GM12891 (cell line): ENCODE results near the gene MAGI3.

Experiments
- POLR2AphosphoS5 ChIP-seq: IDR thresholded peaks from 2 replicates; pipeline ENCODE4 v1.6.1; 2011; ENCODE audit warnings: low read depth, low read length, control low read depth
- POU2F2 ChIP-seq: IDR thresholded peaks from 2 replicates; pipeline ENCODE4 v1.6.1; 2011; ENCODE audit warnings: low read depth, mild to moderate bottlenecking, control low read depth, low read length, moderate library complexity

GRCh38 chr1:113675302-113675701, 285.0 kb downstream of the MAGI3 start:
- TF ChIP-seq POU2F2 (no peak), POLR2AphosphoS5 (no peak)
